Nephron progenitor cell (in vitro differentiated cells): ENCODE measurements around the gene ROR1.

ENCODE experiments used
- DNase-seq: peaks from one replicate; pipeline ENCODE4 v3.0.0; 2021
- H3K27ac Mint-ChIP-seq: 2 replicates; pipeline ENCODE4 v1.8.0; 2021; ENCODE audit warnings: mild to moderate bottlenecking, moderate library complexity, mixed read lengths
- H3K27me3 Mint-ChIP-seq: 2 replicates; pipeline ENCODE4 v1.8.0; 2021; ENCODE audit warnings: mild to moderate bottlenecking, low read depth, mixed read lengths; ENCODE audit not compliant: poor library complexity
- H3K36me3 Mint-ChIP-seq: 2 replicates; pipeline ENCODE4 v1.8.0; 2021; ENCODE audit warnings: low read depth, mixed read lengths
- H3K4me1 Mint-ChIP-seq: 2 replicates; pipeline ENCODE4 v1.8.0; 2021; ENCODE audit warnings: mixed read lengths
- H3K4me3 Mint-ChIP-seq: 2 replicates; pipeline ENCODE4 v1.8.0; 2021; ENCODE audit warnings: mild to moderate bottlenecking, moderate library complexity, mixed read lengths
- H3K9me3 Mint-ChIP-seq: 2 replicates; pipeline ENCODE4 v1.8.0; 2021; ENCODE audit warnings: mild to moderate bottlenecking, moderate library complexity, mixed read lengths
- CTCF ChIP-seq: fragments of 200-600 bp; sonication (generic); IDR thresholded peaks from 2 replicates; pipeline ENCODE4 v1.5.0; 2021; ENCODE audit warnings: antibody characterized with exemption

The ROR1 gene

GRCh38 chr1:64161357-64161941, 387.6 kb downstream of the ROR1 start:
- Mint-ChIP-seq H3K27ac (peak overlapping the region; percentile 96), H3K4me1 (peaks cover 40% of the 10 kb centered on the region)

GRCh38 chr1:64162151-64162550, 388.3 kb downstream of the ROR1 start:
- no peaks in the 10 kb centered on the region for H3K9me3 Mint-ChIP-seq
- H3K36me3 Mint-ChIP-seq, result peaks cover 12% of the 10 kb centered on the region
- peak overlapping the region; percentile 96 for H3K27ac Mint-ChIP-seq
- H3K4me3 Mint-ChIP-seq, result no peak overlapping the region
- no peak for DNase-seq
- TF ChIP-seq CTCF, result no peak
- peaks cover 40% of the 10 kb centered on the region for H3K4me1 Mint-ChIP-seq
- H3K27me3 Mint-ChIP-seq, result peaks cover 2% of the 10 kb centered on the region

More at GRCh38 chr1:64161357-64161941, 387.6 kb downstream of the ROR1 start:
- peaks cover 2% of the 10 kb centered on the region for H3K27me3 Mint-ChIP-seq
- H3K4me3 Mint-ChIP-seq, result no peak overlapping the region
- DNase-seq, result no peak
- no peak for TF ChIP-seq CTCF
- H3K36me3 Mint-ChIP-seq, result peaks cover 12% of the 10 kb centered on the region
- H3K9me3 Mint-ChIP-seq, result no peaks in the 10 kb centered on the region

DNA sequence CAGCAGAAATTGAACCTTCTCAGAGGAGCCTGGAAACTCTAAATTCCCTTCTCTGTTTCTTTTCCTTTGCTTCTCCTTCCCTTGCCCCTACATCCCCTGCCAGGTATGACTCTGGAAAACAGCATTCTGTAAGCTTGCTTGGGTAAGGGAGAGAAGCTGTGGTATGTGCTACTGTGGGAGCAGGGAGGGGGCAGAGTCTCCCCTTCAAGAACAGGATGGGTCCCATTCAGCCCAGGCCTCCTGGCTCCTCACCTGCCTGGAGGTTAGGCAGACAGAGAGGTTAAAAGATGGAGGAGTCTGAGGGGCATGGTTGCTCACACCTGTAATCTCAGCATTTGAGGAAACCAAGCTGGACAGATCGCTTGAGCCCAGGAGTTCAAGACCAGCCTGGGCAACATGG, 389.0 kb downstream of the ROR1 start:
- H3K27ac Mint-ChIP-seq, result peak overlapping the region; percentile 50
- peaks cover 12% of the 10 kb centered on the region for H3K36me3 Mint-ChIP-seq
- H3K9me3 Mint-ChIP-seq, result no peaks in the 10 kb centered on the region
- peaks cover 40% of the 10 kb centered on the region for H3K4me1 Mint-ChIP-seq
- H3K27me3 Mint-ChIP-seq, result peaks cover 2% of the 10 kb centered on the region
- H3K4me3 Mint-ChIP-seq, result no peak overlapping the region
- TF ChIP-seq CTCF, result no peak
- DNase-seq, result no peak

GRCh38 chr1:64163431-64163830, 389.6 kb downstream of the ROR1 start:
- H3K36me3 Mint-ChIP-seq, result peaks cover 12% of the 10 kb centered on the region
- H3K9me3 Mint-ChIP-seq, result no peaks in the 10 kb centered on the region
- DNase-seq, result no peak
- H3K4me1 Mint-ChIP-seq, result peaks cover 40% of the 10 kb centered on the region
- no peak for TF ChIP-seq CTCF
- peaks cover 2% of the 10 kb centered on the region for H3K27me3 Mint-ChIP-seq
- H3K4me3 Mint-ChIP-seq, result no peak overlapping the region
- no peak overlapping the region for H3K27ac Mint-ChIP-seq

DNA sequence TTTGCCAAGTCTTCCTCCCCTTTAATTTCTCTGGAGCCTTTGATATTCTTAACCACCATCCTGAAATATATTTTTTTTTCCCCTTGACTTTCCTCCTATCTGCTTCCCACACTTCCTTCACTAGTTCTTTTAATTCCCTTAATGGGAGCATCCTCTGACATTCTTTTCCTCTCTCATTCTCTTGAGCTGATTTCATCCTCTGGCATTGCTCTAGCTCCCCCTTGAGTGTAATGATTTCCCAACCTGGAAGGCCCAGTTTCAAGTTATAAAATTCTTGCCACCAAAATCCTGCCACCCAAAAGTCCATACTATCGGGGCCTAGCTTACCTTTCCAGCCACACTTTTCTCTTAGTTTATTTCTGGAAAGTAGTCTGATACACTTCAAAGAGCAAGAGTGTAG, 390.2 kb downstream of the ROR1 start:
- H3K36me3 Mint-ChIP-seq, result peaks cover 11% of the 10 kb centered on the region
- DNase-seq, result no peak

More for the DNA sequence above, 390.2 kb downstream of the ROR1 start:
- H3K27ac Mint-ChIP-seq, result no peak overlapping the region
- H3K27me3 Mint-ChIP-seq, result peaks cover 2% of the 10 kb centered on the region
- peaks cover 1% of the 10 kb centered on the region for H3K9me3 Mint-ChIP-seq
- peaks cover 40% of the 10 kb centered on the region for H3K4me1 Mint-ChIP-seq
- no peak overlapping the region for H3K4me3 Mint-ChIP-seq
- TF ChIP-seq CTCF, result peak; percentile 35
